ENCODE data around the gene IL1RAPL1. TPM values are rescaled to one million over a fixed set of nuclear protein-coding genes. Genes with fewer than 3 reads are reported as not detected.

Gene IL1RAPL1
- polyA plus RNA-seq (ENCODE audit: insufficient read length), result 0.66 TPM

GRCh38 chrX:28586981-28587551, at the start of gene IL1RAPL1:
TSS of gene IL1RAPL1 (plus strand) at chrX:28587446.
- no peak for DNase-seq (ENCODE audit: low read depth)

DNA sequence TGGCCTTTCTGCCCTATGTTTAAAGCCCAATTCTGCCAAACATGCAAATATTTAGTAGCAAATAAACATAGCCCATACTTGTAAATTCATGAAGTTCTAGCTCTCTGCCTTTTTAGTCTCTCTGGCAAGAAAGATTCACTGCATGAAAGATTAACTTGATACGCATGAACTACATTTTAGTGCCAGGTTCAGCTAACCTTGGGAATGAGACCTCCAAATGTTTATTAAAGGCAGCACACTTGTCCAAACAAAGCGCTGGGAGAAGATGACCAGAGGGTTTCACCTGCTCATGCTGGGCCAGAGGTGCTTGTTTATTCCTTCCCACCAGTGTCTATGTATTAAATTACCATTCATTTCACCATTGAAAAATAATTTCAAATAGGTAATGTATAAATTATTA, 44.5 kb upstream of the IL1RAPL1 start:
- DNase-seq (ENCODE audit: low read depth), result no peak

GRCh38 chrX:28549838-28550237, 37.4 kb upstream of the IL1RAPL1 start:
- no peak for DNase-seq (ENCODE audit: low read depth)

DNA sequence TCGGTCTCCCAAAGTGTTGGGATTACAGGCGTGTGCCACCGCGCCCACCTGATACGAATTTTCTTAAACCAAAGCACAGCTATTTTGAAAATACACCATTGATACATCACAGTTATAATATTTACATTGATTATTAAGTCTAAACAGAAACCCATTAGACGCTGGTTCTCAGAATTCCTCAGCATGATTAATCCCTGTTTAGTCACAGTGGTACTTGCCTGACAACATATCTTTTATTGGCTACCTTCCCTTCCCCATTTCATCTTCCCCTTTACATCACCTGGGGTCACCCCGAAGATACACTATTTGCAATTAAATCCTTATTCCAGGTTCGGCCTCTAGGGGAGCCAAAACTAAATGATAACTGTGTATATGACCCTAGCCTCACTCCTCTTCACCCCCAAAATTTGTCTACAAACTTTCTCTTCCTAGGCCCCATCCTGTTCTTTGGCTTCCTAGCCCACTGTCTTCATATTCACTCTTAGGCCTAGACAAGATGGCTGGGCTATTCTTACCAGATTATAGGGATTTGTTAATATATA, 36.8 kb upstream of the IL1RAPL1 start:
- no peak for DNase-seq (ENCODE audit: low read depth)

DNA sequence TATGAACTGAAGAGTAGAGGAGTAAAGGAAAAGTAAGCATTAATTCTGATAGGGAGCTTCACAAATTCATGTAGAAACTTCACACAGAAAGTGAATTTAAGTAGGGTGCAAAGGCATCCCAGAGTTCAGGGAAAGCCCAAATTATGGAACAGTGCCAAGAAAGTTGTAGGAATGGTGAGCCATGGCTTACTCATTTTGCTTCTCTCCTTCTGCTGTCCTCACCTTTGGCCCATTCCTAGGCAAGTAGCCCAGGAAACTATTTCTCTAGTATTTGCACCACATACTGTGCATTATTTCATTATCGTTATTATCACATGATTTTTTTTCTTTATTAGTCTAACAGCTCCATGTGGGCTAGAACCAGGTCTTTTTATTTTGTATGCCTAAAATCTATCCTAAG, 34.9 kb upstream of the IL1RAPL1 start:
- no peak for DNase-seq (ENCODE audit: low read depth)

DNA sequence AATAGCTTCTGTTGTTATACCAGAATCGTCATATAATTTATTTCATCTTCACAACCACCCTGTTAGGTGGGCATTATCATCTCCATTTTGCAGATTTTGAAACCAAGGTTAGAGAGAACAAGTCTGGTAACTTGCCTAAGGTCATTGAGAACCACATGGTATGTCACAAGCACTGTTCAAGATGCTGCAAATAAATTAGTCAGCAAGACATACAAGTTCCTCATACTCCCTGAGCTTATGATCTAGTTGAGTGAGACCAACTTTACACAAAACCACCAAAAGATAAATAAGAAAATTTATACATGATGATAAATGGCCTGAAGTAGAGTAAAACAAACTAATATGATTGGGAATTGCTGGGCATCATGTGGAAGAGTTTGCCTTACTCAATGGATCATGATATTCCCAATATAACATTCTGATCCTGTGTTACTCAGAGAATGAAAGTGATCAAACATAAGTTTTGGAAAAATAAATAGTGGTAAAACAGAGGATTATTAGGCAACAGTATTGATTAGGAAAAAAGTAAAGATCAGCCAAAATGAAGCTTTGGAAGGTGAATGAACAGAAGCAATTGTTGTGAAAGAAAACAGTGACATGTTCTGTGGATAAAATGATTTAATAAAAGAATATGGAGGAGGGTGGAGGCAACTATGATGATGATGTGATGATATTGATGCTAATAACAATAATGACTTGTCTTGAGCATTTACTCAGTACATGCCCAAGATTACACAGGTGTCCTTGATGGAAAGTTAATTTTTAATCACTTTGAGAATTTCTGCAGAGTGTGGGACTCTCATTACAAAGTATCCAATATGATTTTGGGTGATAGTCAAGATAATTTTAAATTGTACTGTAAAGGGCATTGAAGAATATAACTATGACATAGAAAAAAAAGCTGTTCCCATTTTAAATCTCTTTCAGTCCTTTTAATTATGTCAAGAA, 34.1 kb upstream of the IL1RAPL1 start:
- DNase-seq (ENCODE audit: low read depth), result no peak

GRCh38 chrX:28576117-28576516, 11.1 kb upstream of the IL1RAPL1 start:
- DNase-seq (ENCODE audit: low read depth), result no peak

DNA sequence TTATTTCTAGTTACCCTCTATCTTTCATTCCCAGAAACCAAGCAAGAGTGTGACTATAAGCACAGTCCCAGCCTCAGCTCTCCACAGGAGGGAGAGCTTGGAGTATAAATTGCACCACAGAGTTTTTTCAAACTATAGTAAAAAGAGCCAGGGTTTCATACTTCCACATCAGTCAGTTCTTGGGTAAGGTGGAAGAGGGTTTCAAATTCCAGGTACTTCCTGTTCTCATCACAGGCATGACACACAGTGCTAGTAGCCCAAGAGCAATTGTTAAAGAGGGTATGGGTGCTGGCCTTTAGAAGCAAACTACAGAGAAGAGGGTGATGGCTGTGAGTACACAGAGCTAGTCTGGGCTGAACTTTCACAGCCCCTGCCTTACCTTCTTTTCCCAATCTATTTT, 5.7 kb upstream of the IL1RAPL1 start:
- no peak for DNase-seq (ENCODE audit: low read depth)

DNA sequence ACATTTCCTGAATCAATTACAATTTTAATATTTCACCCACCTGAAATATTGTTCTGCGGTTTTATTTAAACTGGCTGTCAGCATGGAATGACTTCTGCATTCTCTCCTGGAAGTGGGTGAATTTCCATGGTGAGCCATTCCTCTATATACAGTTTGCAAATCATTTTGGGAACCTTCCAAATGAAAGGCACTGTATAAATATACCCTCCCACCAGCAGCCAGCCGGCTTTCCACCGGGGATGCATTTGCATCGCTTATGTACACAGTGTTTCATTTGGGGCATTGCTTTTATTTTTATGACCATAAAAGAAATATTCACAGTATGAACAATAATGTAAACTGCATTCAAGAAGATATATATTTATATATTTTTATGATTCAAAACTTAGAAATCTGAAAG, 4.7 kb upstream of the IL1RAPL1 start:
- no peak for DNase-seq (ENCODE audit: low read depth)

DNA sequence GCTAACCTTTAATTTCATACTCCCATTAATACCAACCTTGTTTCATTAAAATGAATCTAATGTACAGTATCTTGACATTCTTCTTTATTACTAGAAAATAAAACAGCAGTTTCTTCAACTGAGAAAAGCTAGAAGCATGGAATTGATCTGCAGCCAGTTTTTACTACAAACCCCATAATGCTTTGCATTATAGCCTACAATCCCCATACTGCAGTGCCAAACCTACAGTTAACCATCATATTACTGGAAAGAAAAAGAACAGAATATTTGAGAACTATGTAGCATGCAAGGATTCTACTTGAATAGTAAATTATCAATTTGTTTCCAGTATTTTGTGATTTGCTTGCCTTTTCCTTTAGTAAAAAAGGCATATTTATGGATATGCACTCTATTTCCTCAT, 3.2 kb upstream of the IL1RAPL1 start:
- no peak for DNase-seq (ENCODE audit: low read depth)

DNA sequence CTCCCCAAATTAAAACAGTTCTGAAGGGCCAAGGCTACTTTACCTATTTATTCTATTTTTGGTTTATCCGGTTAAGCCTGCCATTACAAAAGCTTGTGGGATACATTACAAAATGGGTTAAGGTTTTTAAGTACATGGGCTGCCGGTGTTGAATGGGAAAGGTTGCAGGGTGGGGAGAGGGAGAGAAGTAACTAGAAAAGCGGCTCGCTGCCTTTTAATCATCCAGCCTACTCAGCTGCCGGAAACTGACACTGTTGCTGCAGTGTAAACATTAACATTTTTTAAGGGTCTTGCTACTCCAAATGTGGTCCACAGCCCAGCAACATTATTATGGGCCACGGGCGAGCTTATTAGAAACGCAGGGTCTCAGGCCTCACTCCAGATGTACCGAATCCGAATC, 1.5 kb upstream of the IL1RAPL1 start:
- no peak for DNase-seq (ENCODE audit: low read depth)

- no peak for DNase-seq (ENCODE audit: low read depth)
These were observed 960 bp upstream of the IL1RAPL1 start for GRCh38 chrX:28586286-28586685.

GRCh38 chrX:28589046-28589445, 1.8 kb downstream of the IL1RAPL1 start:
- DNase-seq (ENCODE audit: low read depth), result no peak

DNA sequence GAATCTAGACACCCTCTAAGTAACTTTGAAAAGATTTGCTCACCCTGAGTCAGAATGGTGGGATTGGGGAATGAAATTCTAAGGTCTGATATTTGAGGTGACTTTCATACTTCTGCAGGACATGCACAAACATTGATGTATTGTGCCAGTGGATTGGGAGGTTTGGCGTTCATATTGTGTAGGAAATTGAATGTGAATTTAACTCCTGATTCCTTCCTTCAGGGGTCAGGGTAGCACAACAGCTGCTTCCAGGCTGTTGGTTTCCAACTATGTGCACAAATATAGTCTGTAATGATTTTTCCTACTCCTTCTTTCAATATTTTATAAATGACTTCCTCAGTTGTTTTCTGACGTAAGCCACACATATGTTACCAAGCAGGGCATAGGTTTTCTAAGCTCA, 3.1 kb downstream of the IL1RAPL1 start:
- DNase-seq (ENCODE audit: low read depth), result no peak

- DNase-seq (ENCODE audit: low read depth), result no peak
These were observed 4.3 kb downstream of the IL1RAPL1 start for GRCh38 chrX:28591542-28591941.

DNA sequence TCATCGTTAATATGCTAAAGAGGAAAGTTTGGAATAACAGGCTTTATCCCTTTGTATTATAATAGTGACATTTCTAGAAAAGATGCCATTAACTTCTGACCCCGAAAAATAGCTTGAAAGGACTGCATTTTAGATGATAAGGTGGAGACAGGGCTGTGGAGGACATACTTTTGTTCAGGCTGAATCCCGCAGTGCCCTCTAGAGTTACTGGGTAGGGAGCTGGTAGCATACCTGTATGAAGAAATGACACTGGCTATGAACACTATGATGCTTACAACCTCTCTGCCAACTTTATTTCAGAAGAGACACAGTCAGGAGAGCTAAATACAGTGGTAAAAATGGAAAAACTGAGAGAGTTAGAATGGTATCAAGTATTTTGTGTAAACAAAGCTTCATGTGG, 8.1 kb downstream of the IL1RAPL1 start:
- DNase-seq (ENCODE audit: low read depth), result no peak

GRCh38 chrX:28599957-28600356, 12.7 kb downstream of the IL1RAPL1 start:
- DNase-seq (ENCODE audit: low read depth), result no peak

DNA sequence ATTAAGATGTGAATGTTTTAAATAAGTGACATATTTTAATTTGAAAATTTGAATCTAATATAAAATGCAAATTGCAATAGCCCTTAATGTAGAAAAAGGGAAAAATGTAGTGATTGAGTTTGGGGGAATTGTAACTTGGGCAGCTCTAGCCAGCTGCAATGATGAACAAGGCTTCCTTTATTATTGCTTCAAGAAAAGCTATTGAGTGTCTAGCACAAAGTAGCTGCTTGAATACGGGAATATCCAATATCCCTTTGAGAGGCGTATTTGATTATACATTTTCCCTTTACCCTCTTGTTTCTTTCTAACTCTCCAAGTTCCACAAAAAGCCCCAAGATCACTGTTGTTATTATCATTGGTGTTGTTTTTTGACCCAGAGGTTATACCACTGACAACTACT, 21.8 kb downstream of the IL1RAPL1 start:
- no peak for DNase-seq (ENCODE audit: low read depth)

- DNase-seq (ENCODE audit: low read depth), result no peak
These were observed 22.8 kb downstream of the IL1RAPL1 start for GRCh38 chrX:28609917-28610613.

DNA sequence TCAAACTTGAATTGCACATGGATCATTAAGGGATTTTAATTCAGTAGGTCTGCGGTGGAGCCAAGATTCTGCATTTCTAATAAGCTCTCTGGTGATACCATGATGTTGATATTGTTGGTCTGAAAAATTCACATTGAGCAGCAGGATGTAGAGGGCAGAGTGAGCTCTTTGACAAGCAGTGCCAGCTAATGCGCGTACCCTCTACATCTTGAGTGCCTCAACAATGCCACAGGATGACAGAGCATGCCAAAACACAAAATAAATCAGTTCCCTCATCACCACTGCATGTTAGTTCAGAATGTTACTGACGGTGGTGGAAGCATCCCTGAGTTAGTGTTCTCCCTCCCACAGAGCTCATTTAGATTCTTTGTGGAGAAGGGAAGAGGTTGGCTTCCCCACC, 23.5 kb downstream of the IL1RAPL1 start:
- DNase-seq (ENCODE audit: low read depth), result no peak

DNA sequence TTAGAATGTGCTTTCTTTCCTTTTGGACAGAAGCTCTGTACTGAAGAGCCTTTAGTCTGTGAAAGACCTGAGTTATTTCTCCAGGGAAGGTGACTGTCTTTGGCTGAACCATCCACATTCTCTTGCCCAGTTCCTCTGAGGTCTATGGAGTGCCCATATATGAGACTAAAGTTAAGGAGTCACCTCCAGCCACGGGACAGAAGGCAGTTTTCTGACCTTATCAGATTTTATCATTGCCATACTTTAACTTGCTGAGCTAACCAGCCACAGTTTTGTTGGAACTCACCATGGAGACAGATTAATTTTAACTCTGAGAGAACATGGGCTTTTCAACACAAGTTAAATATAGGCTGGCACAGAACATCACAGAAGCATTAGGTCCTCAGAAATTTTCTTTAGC, 26.3 kb downstream of the IL1RAPL1 start:
- DNase-seq (ENCODE audit: low read depth), result no peak

GRCh38 chrX:28625223-28625622, 38.0 kb downstream of the IL1RAPL1 start:
- DNase-seq (ENCODE audit: low read depth), result no peak
